NCI-H345 treated with DMSO at 0.1 percent for 48 hours (cell line): ENCODE data around the gene VAV2.

Experiments
- DNase-seq: peaks from one replicate; lab custom pipeline; 2025; ENCODE audit not compliant: unreplicated experiment; lab: John Stamatoyannopoulos, UW

Gene VAV2

GRCh38 chr9:134028575-134029247, 36.6 kb upstream of the VAV2 start:
- no peak for DNase-seq

- no peak for DNase-seq
These were observed 36.0 kb upstream of the VAV2 start for GRCh38 chr9:134028076-134028475.

GRCh38 chr9:134027561-134027960, 35.4 kb upstream of the VAV2 start:
- DNase-seq: no peak

GRCh38 chr9:134026981-134027380, 34.9 kb upstream of the VAV2 start:
- DNase-seq: no peak

- no peak for DNase-seq
These were observed 34.5 kb upstream of the VAV2 start for GRCh38 chr9:134026581-134026980.

- peak; percentile 29 for DNase-seq
These were observed 33.8 kb upstream of the VAV2 start for GRCh38 chr9:134025606-134026541.

- peak; percentile 90 for DNase-seq
These were observed 32.9 kb upstream of the VAV2 start, which contains the start of gene BRD3OS for GRCh38 chr9:134024828-134025605. BRD3OS (plus strand) TSS chr9:134025481; CDS start chr9:134026748, 1,267 bp downstream.

- DNase-seq: no peak
These were observed 32.2 kb upstream of the VAV2 start for GRCh38 chr9:134024214-134024792.

GRCh38 chr9:134014946-134015345, 22.8 kb upstream of the VAV2 start:
- DNase-seq: no peak

GRCh38 chr9:134011401-134011800, 19.3 kb upstream of the VAV2 start:
- no peak for DNase-seq

GRCh38 chr9:134010310-134011173, 18.4 kb upstream of the VAV2 start:
- DNase-seq: no peak

- DNase-seq: no peak
These were observed 15.4 kb upstream of the VAV2 start for GRCh38 chr9:134007571-134007970.

- no peak for DNase-seq
These were observed 15.0 kb upstream of the VAV2 start for GRCh38 chr9:134007150-134007549.

- no peak for DNase-seq
These were observed 13.3 kb upstream of the VAV2 start for GRCh38 chr9:134005381-134005780.

- DNase-seq: no peak
These were observed 12.8 kb upstream of the VAV2 start for GRCh38 chr9:134004881-134005280.

- no peak for DNase-seq
These were observed 12.2 kb upstream of the VAV2 start for GRCh38 chr9:134004131-134004873.

- no peak for DNase-seq
These were observed 11.1 kb upstream of the VAV2 start for GRCh38 chr9:134003237-134003636.

- no peak for DNase-seq
These were observed 10.7 kb upstream of the VAV2 start for GRCh38 chr9:134002796-134003195.

GRCh38 chr9:133999851-134000265, 7.7 kb upstream of the VAV2 start:
- no peak for DNase-seq
